Ammon's horn (tissue), 1 donor: ENCODE results near the gene CSMD2.
A peak's percentile ranks its signal among the peaks of the same experiment; 100 is the strongest.
"Not testable (repeated sequence)": the region's sequence is repeated elsewhere in the genome, so short reads cannot be mapped to it uniquely, and the experiment has no call there.

ENCODE experiments used
- DNase-seq: peaks from one replicate; pipeline ENCODE4 v3.0.0-alpha.2; 2016; ENCODE audit warnings: low spot score

Gene CSMD2

GRCh38 chr1:33532936-33533335, 632.1 kb downstream of the CSMD2 start:
- no peak for DNase-seq

DNA sequence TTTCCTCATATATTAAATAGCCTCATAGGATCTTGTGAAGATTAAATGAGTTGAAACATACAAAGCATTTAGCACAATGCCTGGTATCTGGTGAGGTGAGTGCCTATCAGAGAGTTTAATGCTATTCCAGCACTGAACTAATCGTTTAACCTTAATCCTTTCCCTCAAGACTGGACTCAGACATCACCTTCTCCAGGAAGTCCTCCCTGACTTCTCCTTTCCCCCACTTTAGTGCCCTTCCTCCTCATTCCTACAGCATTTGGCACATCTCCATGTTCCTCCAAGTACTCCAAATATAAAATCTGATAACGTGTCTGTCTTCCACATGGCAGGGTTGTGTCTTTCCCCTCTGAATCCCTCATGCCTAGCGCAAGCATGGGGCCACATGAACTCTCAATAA, 632.8 kb downstream of the CSMD2 start:
- no peak for DNase-seq

DNA sequence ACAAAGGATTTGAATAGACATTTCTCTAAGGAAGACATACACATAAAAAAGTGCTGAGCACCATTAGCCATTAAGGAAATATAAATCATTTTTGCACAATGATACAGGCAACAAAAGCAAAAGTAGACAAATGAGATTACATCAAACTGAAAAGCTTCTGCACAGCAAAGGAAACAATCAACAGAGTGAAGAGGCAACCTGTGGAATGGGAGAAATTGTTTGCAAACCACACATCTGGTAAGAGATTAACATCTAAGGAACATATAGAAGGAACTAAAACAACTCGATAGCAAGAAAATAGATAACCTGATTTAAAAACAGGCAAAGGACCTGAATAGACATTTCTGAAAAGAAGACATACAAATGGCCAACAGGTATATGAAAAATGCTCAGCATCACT, 635.1 kb downstream of the CSMD2 start:
- no peak for DNase-seq

DNA sequence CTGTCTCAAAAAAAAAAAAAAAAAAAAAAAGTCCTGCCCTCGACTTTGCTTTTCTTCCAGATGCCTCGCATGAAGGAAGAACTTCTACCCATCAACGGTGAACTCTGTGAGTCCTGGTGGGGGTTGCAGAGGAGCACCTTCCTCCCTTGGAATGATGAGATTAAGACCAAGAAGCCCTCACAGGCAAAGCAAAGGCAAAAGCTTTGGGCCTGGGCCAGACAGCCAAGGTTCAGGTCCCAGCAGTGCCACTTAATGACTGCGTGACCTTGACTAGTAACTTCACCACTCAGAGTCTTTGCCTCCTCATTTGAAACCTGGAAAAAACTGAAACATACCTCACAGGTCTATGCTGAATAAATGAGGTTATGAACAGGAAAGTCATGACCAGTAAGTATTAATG, 637.1 kb downstream of the CSMD2 start:
- no peak for DNase-seq

DNA sequence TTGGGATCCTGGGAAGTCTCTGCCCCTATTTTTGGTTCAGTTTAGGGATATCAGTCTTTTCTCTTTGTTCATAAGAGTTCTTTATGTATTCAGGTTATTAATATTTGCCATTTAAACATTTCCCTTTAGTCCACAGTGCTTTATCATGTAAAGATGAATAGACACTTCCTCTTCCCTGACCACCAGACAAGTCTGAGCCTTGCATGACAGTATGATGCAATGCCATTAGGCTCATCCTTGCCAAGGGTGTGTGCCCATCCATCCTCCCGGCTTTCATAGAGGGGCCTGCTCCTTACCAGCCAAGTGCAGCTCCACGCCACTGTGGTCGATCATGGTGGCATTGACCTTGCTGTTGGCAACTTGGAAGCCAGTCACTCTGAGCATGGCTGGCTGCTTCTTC, 640.4 kb downstream of the CSMD2 start:
- no peak for DNase-seq

DNA sequence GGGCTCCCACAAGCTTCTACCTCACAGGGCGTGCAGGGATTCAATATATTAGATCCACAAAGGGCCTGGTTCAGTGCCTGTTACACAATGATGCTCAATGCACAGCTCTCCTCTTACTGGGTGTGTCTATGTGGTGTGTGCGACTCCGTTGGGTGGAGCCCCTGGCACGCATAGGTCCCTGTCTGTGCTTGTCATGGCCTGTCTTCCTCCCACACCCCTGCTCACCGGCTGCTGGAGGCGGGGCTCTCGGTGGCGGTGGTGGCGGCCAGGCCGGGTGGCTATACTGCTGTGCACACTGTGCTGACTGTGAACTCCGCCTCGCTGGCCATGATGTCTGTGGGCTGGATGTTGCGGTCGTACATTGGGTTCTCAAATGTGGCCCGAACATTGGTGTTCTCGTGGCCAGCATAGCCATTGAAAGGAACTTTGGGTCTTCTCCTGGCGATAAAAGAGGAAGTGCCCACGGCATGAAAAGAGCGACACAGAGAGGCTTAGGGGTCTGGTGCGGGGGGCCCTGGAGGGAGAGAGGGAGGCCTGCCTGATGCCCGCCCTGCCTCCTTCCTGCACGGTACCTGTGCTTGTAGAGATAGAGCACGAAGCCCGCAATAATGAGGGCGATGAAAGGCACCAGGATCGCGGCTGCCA, 645.7 kb downstream of the CSMD2 start:
- DNase-seq: no peak

DNA sequence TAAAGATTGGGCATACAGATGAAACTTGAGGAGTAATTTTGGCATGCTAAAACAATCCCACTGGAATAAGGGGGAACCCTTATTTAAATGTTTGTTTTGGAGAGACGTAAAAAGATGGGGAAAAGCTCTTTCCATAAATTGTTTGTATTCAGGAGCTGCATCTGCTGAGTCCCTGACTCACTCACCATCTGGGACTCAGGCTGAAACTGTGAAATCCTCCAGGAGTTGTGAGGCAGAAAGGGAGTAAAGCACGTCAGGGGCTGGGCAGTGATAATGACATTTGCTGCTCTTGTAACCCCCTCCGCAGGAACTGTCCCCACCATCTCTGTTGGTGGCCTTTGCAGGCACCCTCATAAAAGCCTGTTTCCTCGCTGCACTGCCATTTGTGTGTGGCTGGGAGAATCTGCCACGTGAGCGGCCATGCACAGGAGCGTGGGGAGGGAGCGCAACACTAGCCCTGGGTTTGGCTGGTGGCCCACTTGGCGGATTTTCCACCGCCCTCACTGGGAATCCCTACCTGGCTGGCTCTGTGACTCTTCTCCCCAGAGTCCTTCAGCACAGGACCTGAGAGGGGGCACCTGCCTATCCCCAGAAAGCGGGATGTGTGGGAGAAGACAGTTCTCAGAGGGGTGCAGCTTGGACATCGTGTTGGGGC, 647.3 kb downstream of the CSMD2 start:
- peak; percentile 46 for DNase-seq

- DNase-seq: no peak
These were observed 648.0 kb downstream of the CSMD2 start for GRCh38 chr1:33516891-33517567.

- no peak for DNase-seq
These were observed 648.6 kb downstream of the CSMD2 start for GRCh38 chr1:33516428-33516827.

GRCh38 chr1:33515607-33516006, 649.4 kb downstream of the CSMD2 start:
- no peak for DNase-seq

- DNase-seq: no peak
These were observed 649.9 kb downstream of the CSMD2 start for GRCh38 chr1:33515112-33515511.

- DNase-seq: no peak
These were observed 652.6 kb downstream of the CSMD2 start for GRCh38 chr1:33512226-33513011.

- DNase-seq: not testable (repeated sequence)
These were observed 655.8 kb downstream of the CSMD2 start for GRCh38 chr1:33509276-33509675.

DNA sequence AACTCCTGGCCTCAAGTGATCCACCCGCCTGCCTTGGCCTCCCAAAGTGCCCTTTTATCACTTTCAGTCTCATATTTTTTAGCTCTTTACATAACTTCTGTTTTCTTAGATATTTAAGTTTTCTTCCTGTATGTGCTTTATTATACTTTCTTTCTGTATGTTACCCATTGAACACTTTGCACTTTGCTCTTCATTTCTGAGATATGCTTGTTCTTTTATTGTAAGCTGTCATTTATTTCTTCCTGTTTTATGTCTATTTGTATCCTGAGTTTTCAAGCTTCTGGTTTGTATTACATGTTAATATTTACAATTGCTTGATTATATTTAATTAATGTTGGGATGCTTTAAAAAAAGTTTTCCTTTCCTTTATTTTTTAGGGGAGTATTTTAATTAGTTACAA, 656.9 kb downstream of the CSMD2 start:
- DNase-seq: no peak

GRCh38 chr1:33507661-33508060, 657.4 kb downstream of the CSMD2 start:
- DNase-seq: no peak

GRCh38 chr1:33503506-33503905, 661.5 kb downstream of the CSMD2 start:
- no peak for DNase-seq

- DNase-seq: no peak
These were observed 662.3 kb downstream of the CSMD2 start for GRCh38 chr1:33502726-33503125.

DNA sequence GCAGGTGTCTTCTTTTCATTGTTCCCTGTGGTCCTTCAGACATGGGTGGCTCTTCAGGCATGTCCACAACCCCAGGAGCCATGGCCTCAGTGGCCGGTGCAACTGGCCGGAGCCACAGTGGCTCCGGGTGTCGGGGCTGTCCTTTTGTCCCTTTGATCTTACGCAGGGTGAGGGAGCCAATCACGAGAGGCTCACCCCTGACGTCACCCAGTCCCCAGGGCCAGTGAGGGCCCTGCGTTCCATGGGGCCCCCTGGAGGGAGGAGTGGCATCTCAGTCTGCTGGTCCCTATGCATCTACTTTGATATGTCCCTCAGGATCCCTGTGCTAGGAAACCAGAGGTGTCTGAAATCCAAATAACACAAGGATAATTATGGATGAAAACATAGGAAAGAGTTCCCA, 663.3 kb downstream of the CSMD2 start:
- no peak for DNase-seq

- no peak for DNase-seq
These were observed 663.7 kb downstream of the CSMD2 start for GRCh38 chr1:33501309-33501708.

DNA sequence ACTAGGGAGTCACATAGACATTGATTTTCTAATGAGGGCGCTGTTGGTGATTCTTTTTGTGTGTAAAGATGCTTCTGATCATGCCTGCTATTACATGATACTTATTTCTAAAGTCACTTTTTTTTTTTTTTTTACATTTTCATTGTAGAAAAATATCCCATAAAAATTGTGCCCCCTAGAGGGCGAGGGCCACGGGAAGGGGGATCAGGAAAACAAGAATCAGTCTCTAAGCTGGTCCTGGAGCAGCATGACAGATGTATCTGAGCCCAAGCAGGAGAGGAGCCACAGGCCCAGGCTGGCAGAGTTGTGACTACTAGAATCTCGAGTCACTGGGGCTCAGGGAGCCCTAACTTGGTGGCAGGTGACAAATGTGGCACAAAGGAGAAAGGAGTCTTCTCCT, 664.5 kb downstream of the CSMD2 start:
- DNase-seq: no peak

DNA sequence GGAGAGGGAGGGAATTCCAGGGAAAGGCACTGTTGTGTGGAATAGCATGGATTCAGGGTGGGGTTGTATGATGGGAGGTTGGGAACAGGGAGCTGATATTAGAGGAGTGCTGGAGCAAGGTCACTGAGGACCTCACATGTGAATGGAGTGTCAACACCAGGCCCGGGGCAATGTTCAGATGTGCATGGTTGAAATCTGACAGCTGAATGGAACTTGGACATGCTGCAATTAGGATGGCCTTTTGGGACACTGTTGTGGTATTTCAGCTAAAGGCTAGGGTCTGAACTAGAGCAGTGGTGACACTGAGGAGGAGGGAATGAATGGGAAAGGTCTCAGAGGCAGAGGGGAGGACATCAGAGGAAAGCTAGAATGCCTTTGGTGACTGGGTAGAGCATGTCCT, 667.6 kb downstream of the CSMD2 start:
- no peak for DNase-seq

GRCh38 chr1:33494929-33495328, 670.1 kb downstream of the CSMD2 start:
- no peak for DNase-seq

- DNase-seq: no peak
These were observed 676.4 kb downstream of the CSMD2 start for GRCh38 chr1:33488624-33489023.
